ENCODE data around the gene TGFBR2.

Gene TGFBR2

GRCh38 chr3:30724863-30725262 is 118.5 kb downstream of the TGFBR2 start:
- DNase-seq = no peak

GRCh38 chr3:30728143-30728542 is 121.7 kb downstream of the TGFBR2 start:
- DNase-seq = no peak

GRCh38 chr3:30729512-30729911 is 123.1 kb downstream of the TGFBR2 start:
- no peak for DNase-seq

GRCh38 chr3:30729936-30730335 is 123.5 kb downstream of the TGFBR2 start:
- no peak for DNase-seq

GRCh38 chr3:30730967-30731366 is 124.6 kb downstream of the TGFBR2 start:
- no peak for DNase-seq

GRCh38 chr3:30733209-30733608 is 126.8 kb downstream of the TGFBR2 start:
- no peak for DNase-seq

- DNase-seq = no peak
Observed at GRCh38 chr3:30733696-30734095, 127.3 kb downstream of the TGFBR2 start.

- DNase-seq = no peak
Observed at GRCh38 chr3:30737743-30738499, 131.5 kb downstream of the TGFBR2 start.

- DNase-seq = no peak
Observed at GRCh38 chr3:30738605-30739004, 132.2 kb downstream of the TGFBR2 start.

- no peak for DNase-seq
Observed at GRCh38 chr3:30741889-30742288, 135.5 kb downstream of the TGFBR2 start.

GRCh38 chr3:30742796-30743619 is 136.6 kb downstream of the TGFBR2 start:
- DNase-seq = no peak

Data from activated T-cell treated with anti-CD3 and anti-CD28 coated beads, Interleukin-2, amount 50 U/mL, for 1 hour (primary cell).